Neural progenitor cell (in vitro differentiated cells): Measurements from ENCODE around the gene F5.

Source experiments
- CTCF ChIP-seq: fragments of 200-600 bp; sonication (generic); IDR thresholded peaks from 2 replicates; pipeline ENCODE4 v1.5.1; 2017; ENCODE audit warnings: antibody characterized with exemption, mild to moderate bottlenecking
- EZH2phosphoT487 ChIP-seq: fragments of 200-600 bp; sonication (generic); IDR thresholded peaks from 2 replicates; pipeline ENCODE4 v1.6.1; 2017; ENCODE audit warnings: antibody characterized with exemption

GRCh38 chr1:169483500-169483966 lies 102.7 kb downstream of the F5 start:
- TF ChIP-seq EZH2phosphoT487, result no peak
- no peak for TF ChIP-seq CTCF
